Subcutaneous abdominal adipose tissue (tissue), 5 donors: ENCODE data around the gene ULBP3.

ENCODE experiments used
- H3K27ac ChIP-seq: one replicate; pipeline ENCODE4 v1.7.0; 2013; ENCODE audit warnings: low read depth, mild to moderate bottlenecking, inconsistent platforms, low read length, moderate library complexity
- H3K27me3 ChIP-seq, 5 donors: one replicate each; pipeline ENCODE4 v1.7.0; 2013; ENCODE audit warnings: low read length in 5 of 5, inconsistent platforms in 1 of 5; ENCODE audit not compliant: control insufficient read depth in 5 of 5, insufficient read depth in 4 of 5
- H3K36me3 ChIP-seq, 5 donors: one replicate each; pipeline ENCODE4 v1.7.0; 2013; ENCODE audit warnings: low read length in 5 of 5; ENCODE audit not compliant: control insufficient read depth in 5 of 5, insufficient read depth in 5 of 5
- H3K4me1 ChIP-seq, 5 donors: one replicate each; pipeline ENCODE4 v1.7.0; 2013; ENCODE audit warnings: low read length in 5 of 5, mild to moderate bottlenecking in 3 of 5, moderate library complexity in 1 of 5; ENCODE audit not compliant: control insufficient read depth in 5 of 5, insufficient read depth in 5 of 5
- H3K4me3 ChIP-seq, 5 donors: one replicate each; pipeline ENCODE4 v1.7.0; 2013; ENCODE audit warnings: low read length in 5 of 5, low read depth in 1 of 5
- H3K9ac ChIP-seq, 5 donors: one replicate each; pipeline ENCODE4 v1.7.0; 2013; ENCODE audit warnings: low read length in 5 of 5, mild to moderate bottlenecking in 4 of 5, moderate library complexity in 3 of 5
- H3K9me3 ChIP-seq, 5 donors: one replicate each; pipeline ENCODE4 v1.7.0; 2013; ENCODE audit warnings: low read length in 5 of 5; ENCODE audit not compliant: control insufficient read depth in 5 of 5
- donor health status: healthy.
- donor health status: healthy.
- donor health status: healthy.
- donor health status: healthy.
- donor health status: healthy.

The ULBP3 gene

GRCh38 chr6:150032598-150032997 lies 36.3 kb downstream of the ULBP3 start:
- no peaks in the 10 kb centered on the region for H3K9me3 ChIP-seq
- H3K36me3 ChIP-seq = no peaks in the 10 kb centered on the region
- peaks cover 16 to 32% (median 23%) of the 10 kb centered on the region in 5 donors for H3K27me3 ChIP-seq
- peaks cover 2 to 5% (median 4%) of the 10 kb centered on the region in 5 donors for H3K4me1 ChIP-seq
- H3K27ac ChIP-seq = no peak overlapping the region
- no peak overlapping the region for H3K4me3 ChIP-seq
- no peak overlapping the region for H3K9ac ChIP-seq

DNA sequence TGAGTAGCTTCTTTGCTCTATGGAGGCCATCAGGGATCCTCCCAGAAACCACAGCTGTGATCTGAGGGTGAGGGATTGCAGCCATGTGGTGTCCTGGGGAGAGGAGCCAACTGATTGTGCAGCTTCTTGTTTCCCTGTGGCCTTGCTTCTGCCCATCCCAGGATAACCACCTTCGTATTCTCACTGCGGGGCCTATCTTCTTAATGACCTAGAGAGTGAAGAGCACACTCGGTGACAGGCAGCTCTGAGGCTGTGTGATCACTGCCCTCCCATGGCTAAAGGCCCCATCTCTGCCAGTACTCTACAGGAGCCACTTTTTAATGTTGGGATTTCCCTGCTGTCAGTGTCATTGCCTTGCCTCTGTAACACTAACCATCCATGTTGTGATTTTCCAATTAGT lies 38.3 kb downstream of the ULBP3 start:
- H3K36me3 ChIP-seq = no peaks in the 10 kb centered on the region
- H3K9ac ChIP-seq = no peak overlapping the region
- H3K27ac ChIP-seq = no peak overlapping the region
- no peak overlapping the region for H3K4me3 ChIP-seq
- H3K27me3 ChIP-seq = peaks cover 10 to 28% (median 23%) of the 10 kb centered on the region in 5 donors
- H3K9me3 ChIP-seq = no peaks in the 10 kb centered on the region
- H3K4me1 ChIP-seq = peaks cover 0 to 8% (median 5%) of the 10 kb centered on the region in 5 donors

DNA sequence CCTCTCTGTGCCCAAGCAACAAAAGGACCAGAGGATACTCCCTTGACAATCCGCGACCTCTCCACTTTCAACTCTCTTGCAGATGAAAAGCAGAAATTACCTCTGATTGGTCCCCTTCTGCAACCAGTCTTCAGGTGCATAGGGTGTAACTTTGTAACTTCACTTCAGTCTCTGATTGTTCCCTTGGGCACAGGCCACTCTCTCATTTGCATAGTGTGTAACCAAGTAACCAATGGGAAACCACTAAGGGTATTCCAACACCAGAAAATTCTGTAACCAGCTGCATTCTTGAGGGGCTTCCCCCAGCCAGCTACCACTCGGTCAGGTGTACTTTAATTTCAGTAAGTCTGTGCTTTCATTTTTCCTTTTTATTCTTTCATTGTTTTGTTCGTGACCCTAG lies 39.2 kb downstream of the ULBP3 start:
- Histone ChIP-seq H3K27ac (no peak overlapping the region), H3K27me3 (peaks cover 11 to 32% (median 29%) of the 10 kb centered on the region in 5 donors), H3K9ac (no peak overlapping the region), H3K4me1 (peaks cover 0 to 16% (median 12%) of the 10 kb centered on the region in 5 donors), H3K36me3 (no peaks in the 10 kb centered on the region), H3K9me3 (no peaks in the 10 kb centered on the region), H3K4me3 (no peak overlapping the region)

GRCh38 chr6:150029276-150029675 lies 39.6 kb downstream of the ULBP3 start:
- Histone ChIP-seq H3K9me3 (no peaks in the 10 kb centered on the region), H3K27me3 (peaks cover 11 to 35% (median 33%) of the 10 kb centered on the region in 5 donors)

GRCh38 chr6:150028799-150029198 lies 40.1 kb downstream of the ULBP3 start:
- Histone ChIP-seq H3K36me3 (no peaks in the 10 kb centered on the region), H3K4me3 (no peak overlapping the region), H3K9me3 (no peaks in the 10 kb centered on the region), H3K4me1 (peaks cover 0 to 16% (median 12%) of the 10 kb centered on the region in 5 donors), H3K27me3 (peaks cover 11 to 38% (median 35%) of the 10 kb centered on the region in 5 donors), H3K9ac (no peak overlapping the region), H3K27ac (no peak overlapping the region)

More at GRCh38 chr6:150029276-150029675, 39.6 kb downstream of the ULBP3 start:
- H3K9ac ChIP-seq = no peak overlapping the region
- H3K27ac ChIP-seq = no peak overlapping the region
- H3K4me1 ChIP-seq = peaks cover 0 to 16% (median 12%) of the 10 kb centered on the region in 5 donors
- no peaks in the 10 kb centered on the region for H3K36me3 ChIP-seq
- no peak overlapping the region for H3K4me3 ChIP-seq

DNA sequence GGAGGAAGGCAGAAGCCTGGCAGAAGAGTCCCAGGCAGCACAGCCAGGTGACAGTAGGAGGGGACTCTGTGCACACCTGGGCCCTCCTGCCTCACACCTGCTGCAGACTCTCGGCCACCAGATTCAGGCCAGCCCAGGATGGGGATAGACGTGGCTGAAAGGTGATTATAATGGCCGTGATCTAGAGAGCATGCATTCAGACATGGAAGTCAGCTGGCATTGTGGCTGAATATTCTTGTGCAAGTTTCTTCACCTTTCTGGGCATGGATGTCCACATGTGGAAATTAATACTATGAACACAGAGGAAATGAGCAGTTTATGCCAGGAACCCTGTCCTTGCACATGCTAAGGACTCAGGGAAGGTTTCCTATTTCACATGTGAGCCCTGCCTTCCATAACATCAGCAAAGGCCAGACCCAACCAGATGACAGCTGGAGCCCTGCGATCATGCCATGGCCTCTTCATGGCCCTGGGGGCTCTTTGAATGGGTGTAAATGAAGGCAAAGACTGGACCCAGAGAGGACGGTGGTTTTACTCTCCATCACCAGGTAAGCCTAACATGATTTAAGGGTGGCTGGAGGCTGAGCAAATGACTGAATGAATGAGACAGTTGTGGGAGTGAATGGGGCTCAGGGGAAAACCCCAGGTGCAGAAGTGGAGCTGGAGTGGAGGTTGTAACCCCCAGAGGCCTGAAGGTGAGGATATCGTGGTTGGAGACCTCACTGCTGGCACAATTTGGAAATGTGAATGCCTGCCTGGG lies 40.9 kb downstream of the ULBP3 start:
- Histone ChIP-seq H3K4me3 (no peak overlapping the region), H3K4me1 (peaks cover 0 to 16% (median 12%) of the 10 kb centered on the region in 5 donors), H3K36me3 (no peaks in the 10 kb centered on the region), H3K9me3 (no peaks in the 10 kb centered on the region), H3K27me3 (peaks cover 11 to 39% (median 35%) of the 10 kb centered on the region in 5 donors), H3K9ac (no peak overlapping the region), H3K27ac (no peak overlapping the region)

DNA sequence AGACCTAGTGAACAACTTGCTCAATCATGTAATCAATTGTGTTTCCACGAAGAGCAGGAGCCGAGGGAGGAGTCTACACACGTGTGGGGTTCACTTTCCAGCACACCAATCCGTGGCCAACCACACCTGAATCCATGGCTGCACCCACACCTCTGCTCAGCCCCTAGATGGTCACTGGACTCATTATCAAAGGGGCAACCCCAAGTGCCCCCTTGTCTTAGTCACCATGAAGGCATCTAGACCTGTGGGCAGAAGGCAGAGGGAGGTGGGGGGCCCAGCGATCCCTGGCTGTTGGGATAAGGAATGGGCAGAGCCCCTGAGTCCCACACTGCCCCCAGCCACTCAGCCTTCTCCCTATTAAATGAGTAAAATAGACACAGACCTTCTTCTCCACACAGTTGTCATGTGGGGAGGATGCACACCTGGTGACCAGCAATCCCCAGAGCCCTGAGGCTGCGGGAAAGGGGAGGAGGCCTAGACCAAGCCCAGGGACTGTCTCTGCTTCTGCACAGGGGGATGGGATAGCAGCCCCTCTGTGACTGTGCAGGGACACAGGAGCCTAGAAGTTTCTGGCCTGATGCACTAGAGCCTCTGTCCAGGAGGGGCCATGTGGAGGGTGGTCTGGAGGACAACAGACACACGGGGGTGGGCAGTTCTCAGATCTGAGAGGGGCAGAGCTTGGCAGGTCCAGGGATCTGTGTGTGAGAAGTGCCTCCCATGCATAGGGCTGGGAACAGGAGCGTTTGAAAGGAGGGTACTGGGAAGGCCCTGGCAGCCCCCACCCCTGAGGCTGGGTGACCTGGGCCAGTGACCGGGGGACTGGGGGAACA lies 41.7 kb downstream of the ULBP3 start:
- Histone ChIP-seq H3K9ac (no peak overlapping the region), H3K27ac (no peak overlapping the region), H3K27me3 (peaks cover 11 to 39% (median 35%) of the 10 kb centered on the region in 5 donors), H3K36me3 (no peaks in the 10 kb centered on the region), H3K4me3 (no peak overlapping the region), H3K9me3 (no peaks in the 10 kb centered on the region), H3K4me1 (peaks cover 0 to 16% (median 12%) of the 10 kb centered on the region in 5 donors)

DNA sequence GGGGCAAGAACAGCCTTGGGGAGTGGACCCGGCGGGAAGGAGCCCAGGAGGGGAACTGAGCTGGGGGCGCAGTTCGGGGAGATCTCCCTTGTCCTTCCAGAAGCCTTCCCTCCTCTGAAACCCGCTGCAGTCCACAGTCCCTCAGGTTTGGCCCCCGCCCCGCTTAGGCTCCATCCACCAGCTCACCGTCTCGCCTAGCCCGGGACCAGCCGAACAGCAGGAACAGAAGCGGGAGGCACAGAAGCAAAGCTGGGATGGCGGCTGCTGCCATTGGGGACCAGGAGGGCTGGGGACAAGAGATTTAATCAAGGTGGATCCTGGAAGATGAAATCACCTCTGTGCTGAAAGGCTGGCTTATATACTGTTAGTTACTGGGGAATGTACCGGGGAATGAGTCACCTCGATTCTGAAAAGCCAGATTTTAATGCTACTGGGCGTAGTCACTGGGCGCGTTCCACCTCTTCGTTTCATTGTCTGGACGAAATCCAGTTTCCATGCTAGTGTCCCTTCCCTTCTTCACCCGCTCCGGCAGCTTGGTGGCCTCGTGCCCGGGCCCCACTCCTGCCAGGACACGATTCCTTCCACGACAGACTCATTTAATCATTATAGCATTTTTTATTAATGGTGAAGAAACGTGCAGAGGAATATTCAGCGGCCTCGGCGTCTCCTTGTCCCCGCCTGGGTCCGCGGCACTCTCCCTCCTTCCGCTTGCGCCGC lies 43.6 kb downstream of the ULBP3 start, which contains the start of gene RAET1L:
TSS of gene RAET1L (minus strand) at position 332 of the 717 bp plus-strand sequence. CDS start at position 271, 61 bp downstream.
- H3K27ac ChIP-seq = no peak within 1 kb of the TSS
- H3K9me3 ChIP-seq = no peaks in the 10 kb centered on the region
- peak within 1 kb of the TSS in 2 of 5 donors; percentile 10 to 11 for H3K9ac ChIP-seq
- no peaks in the 10 kb centered on the region for H3K36me3 ChIP-seq
- peak within 1 kb of the TSS; percentile 9 to 53 (median 42) for H3K4me3 ChIP-seq
- H3K4me1 ChIP-seq = peaks cover 0 to 16% (median 12%) of the 10 kb centered on the region in 5 donors
- peaks cover 11 to 41% (median 35%) of the 10 kb centered on the region in 5 donors for H3K27me3 ChIP-seq

- Histone ChIP-seq H3K36me3 (no peaks in the 10 kb centered on the region), H3K9ac (peak overlapping the region in 1 of 5 donors; percentile 11), H3K4me1 (peaks cover 0 to 16% (median 12%) of the 10 kb centered on the region in 5 donors), H3K27ac (no peak overlapping the region), H3K27me3 (peaks cover 11 to 43% (median 35%) of the 10 kb centered on the region in 5 donors), H3K9me3 (no peaks in the 10 kb centered on the region), H3K4me3 (no peak overlapping the region)
These were observed 44.2 kb downstream of the ULBP3 start for GRCh38 chr6:150024646-150025155.
